GM12864 (cell line): ENCODE data around the gene COL5A2.

Source experiments
- DNase-seq: peaks from one replicate; pipeline ENCODE4 v3.0.0-alpha.2; 2011; ENCODE audit warnings: low read depth
- H3K4me3 ChIP-seq: 2 replicates; pipeline ENCODE4 v1.5.1; 2011; ENCODE audit warnings: mild to moderate bottlenecking, low read depth, low read length, control low read depth
- TF ChIP-seq, protein P1 (sequence below): IDR thresholded peaks from 2 replicates; pipeline ENCODE4 v1.5.1; 2011; ENCODE audit warnings: low read depth, mild to moderate bottlenecking, moderate library complexity, low read length, control low read depth, inconsistent platforms; ENCODE audit errors: missing control alignments

COL5A2 gene

DNA sequence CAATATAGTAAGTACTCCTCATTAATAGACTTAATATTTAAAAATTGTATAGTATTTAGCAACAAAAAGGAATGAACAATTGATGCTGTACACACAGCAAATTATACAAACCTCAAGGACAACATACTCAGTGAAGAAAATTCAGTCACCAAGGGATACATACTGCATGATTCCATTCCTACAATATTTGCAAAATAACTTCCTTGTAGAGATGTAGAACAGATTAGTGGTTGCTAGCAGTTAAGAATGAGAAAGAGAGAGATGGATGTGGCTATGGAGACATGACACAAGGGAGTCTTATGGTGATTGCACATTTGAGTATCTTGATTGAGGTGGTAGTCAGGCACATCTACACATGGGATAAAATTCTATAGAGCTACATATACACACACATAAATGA is 179.3 kb downstream of the COL5A2 start:
- no peak overlapping the region for H3K4me3 ChIP-seq
- DNase-seq: no peak
- TF ChIP-seq, protein P1, sequence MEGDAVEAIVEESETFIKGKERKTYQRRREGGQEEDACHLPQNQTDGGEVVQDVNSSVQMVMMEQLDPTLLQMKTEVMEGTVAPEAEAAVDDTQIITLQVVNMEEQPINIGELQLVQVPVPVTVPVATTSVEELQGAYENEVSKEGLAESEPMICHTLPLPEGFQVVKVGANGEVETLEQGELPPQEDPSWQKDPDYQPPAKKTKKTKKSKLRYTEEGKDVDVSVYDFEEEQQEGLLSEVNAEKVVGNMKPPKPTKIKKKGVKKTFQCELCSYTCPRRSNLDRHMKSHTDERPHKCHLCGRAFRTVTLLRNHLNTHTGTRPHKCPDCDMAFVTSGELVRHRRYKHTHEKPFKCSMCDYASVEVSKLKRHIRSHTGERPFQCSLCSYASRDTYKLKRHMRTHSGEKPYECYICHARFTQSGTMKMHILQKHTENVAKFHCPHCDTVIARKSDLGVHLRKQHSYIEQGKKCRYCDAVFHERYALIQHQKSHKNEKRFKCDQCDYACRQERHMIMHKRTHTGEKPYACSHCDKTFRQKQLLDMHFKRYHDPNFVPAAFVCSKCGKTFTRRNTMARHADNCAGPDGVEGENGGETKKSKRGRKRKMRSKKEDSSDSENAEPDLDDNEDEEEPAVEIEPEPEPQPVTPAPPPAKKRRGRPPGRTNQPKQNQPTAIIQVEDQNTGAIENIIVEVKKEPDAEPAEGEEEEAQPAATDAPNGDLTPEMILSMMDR: no peak

DNA sequence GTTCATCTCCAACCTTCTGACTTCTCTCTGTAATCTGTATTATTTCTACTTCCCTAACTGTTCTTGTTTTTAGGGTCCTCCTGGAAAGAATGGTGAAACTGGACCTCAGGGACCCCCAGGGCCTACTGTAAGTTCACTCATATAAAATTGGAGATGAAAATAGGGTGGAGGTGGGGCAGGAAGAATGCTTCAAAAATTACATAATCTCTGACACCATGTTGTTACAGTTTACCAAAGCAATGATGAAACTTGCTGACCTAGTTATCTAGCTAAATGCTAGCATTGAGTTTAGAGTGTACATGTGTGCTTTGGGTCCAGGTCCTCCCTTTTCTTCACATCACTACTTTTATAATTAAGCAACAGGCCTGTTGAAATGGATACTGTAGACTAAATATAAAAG is 182.3 kb downstream of the COL5A2 start:
- no peak overlapping the region for H3K4me3 ChIP-seq
- TF ChIP-seq, protein P1: no peak
- DNase-seq: no peak

DNA sequence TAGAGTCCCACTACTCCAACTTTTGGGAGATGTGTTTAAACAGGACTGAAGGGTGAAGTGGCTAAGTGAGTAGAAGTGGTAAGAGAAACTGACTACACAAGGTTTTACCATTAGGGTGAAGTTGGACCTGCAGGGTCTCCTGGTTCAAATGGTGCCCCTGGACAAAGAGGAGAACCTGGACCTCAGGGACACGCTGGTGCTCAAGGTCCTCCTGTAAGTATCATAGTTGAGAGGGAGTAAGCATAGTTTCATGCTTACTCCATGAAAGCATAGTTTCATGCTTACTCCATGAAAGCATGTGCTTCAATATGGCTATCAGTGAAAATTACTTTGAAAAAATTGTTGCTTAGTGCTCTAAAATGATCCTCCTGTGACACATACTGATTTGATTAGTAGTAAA is 186.3 kb downstream of the COL5A2 start:
- no peak overlapping the region for H3K4me3 ChIP-seq
- TF ChIP-seq, protein P1: no peak
- DNase-seq: no peak

DNA sequence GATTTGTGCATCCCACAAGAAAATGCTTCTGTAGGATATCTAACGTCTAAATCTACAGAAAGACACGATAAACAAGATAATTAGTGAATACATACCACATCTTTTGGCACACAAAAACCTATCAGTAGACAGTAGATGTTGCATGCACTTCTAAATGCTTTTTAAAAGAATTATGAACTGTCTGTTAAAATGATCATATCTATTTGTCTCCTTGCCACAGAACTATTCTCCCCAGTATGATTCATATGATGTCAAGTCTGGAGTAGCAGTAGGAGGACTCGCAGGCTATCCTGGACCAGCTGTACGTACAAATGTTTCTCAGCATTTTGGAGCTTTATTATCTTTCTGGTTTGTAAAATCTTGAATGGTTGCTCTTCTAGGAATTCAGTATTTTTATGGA is 192.7 kb downstream of the COL5A2 start:
- TF ChIP-seq, protein P1: no peak
- H3K4me3 ChIP-seq: no peak overlapping the region
- DNase-seq: no peak

DNA sequence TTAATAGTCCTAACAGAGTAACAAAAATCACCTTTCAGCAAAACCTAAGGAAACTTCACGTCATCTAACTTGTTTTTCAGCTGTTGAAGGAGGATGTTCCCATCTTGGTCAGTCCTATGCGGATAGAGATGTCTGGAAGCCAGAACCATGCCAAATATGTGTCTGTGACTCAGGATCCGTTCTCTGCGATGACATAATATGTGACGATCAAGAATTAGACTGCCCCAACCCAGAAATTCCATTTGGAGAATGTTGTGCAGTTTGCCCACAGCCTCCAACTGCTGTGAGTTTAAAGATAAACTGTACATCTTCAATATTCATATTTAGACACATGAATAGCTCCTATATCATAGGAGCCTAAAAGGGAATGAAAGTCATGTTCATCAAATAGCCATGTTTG is 194.9 kb downstream of the COL5A2 start:
- no peak for DNase-seq
- no peak overlapping the region for H3K4me3 ChIP-seq
- TF ChIP-seq, protein P1: no peak

DNA sequence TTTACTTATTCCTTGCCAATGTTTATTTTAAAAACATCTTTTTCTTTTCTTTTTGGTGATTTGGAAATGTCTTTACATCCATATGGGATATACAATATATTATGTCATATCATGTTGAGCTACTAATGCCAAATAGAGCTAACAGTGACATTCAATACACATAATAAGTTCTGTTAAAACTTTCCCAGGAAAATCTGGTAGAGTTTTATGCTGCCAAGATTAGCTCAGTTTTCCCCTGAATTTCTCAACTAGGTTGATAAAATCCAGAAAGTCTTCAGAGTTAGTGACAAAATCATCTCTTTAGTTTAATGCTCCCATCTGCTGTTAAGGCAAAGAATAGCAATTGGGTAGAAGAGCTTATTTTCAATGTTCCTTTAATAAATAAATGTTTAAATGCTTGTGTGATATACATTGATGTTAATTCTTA is 195.5 kb downstream of the COL5A2 start:
- H3K4me3 ChIP-seq: no peak overlapping the region
- DNase-seq: no peak
- TF ChIP-seq, protein P1: no peak

DNA sequence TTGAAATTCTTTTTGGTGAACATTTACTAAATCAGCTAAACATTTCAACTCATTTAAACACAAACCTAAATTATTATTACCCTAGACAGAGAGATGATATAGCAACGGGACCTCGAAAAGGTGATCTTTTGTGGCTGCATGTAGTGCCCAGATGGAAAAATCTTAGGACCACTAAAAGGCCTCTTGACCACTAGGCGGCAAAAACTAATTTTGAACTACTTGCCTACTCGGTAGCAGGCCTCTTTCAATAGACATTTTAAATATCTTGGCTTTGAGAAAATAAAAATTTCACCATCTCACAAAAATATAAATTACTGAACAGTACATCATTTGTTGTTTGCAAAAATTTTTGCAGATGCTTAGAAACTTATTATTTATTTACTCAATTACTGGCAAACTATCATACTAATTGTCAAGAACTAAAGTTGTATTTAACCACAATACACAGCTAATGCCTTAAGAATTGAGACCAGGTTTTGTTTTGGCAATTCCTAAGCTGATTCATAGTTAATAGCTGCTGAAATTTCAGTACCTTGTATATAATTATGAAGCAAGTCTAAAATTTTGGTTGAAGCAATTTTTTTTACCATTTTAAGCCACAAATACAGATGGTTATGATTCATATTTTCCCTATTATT is 196.0 kb downstream of the COL5A2 start:
- no peak for DNase-seq
- no peak overlapping the region for H3K4me3 ChIP-seq
- TF ChIP-seq, protein P1: peak; percentile 38
